GM13977 (cell line): Measurements from ENCODE around the gene TMEM43.

Experiments used
- DNase-seq: peaks from one replicate; pipeline ENCODE4 v3.0.0; 2012; ENCODE audit warnings: low spot score
- in situ Hi-C: fragments of 300-500 bp; cut with MboI; formaldehyde crosslinking; loops from one replicate; pipeline ENCODE4 v1.12.0; 2022; ENCODE audit warnings: low sequenced_read_pairs, low pct_unique_long_range_greater_than_20kb, mixed read lengths, inconsistent platforms; ENCODE audit not compliant: unreplicated experiment
- TF ChIP-seq, protein P1 (sequence below): IDR thresholded peaks from 2 replicates; pipeline ENCODE4 v1.5.1; 2012; ENCODE audit warnings: mild to moderate bottlenecking, control low read depth; ENCODE audit not compliant: insufficient read depth; ENCODE audit errors: extremely low read depth, missing control alignments

The TMEM43 gene

DNA sequence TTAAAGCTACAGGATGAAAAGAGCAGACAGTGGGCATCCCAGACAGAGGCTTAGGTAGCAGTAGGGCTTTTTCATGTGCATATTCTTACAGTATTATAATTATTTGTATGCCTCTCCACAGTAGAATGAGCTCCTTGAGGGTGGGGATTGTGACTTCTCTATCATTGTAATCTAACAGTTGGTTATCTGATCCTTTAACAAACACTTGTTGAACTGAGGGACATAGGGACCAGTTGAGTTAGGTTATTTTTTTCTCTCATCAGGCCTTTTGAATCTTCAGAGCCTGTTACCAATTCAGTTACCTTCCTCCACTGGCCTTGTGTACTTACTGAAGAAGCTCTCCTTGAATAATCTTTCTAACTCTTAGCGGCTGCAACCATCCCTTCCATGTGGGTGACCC is 54.9 kb downstream of the TMEM43 start:
- in situ Hi-C loops = no loop called here
- TF ChIP-seq, protein P1, sequence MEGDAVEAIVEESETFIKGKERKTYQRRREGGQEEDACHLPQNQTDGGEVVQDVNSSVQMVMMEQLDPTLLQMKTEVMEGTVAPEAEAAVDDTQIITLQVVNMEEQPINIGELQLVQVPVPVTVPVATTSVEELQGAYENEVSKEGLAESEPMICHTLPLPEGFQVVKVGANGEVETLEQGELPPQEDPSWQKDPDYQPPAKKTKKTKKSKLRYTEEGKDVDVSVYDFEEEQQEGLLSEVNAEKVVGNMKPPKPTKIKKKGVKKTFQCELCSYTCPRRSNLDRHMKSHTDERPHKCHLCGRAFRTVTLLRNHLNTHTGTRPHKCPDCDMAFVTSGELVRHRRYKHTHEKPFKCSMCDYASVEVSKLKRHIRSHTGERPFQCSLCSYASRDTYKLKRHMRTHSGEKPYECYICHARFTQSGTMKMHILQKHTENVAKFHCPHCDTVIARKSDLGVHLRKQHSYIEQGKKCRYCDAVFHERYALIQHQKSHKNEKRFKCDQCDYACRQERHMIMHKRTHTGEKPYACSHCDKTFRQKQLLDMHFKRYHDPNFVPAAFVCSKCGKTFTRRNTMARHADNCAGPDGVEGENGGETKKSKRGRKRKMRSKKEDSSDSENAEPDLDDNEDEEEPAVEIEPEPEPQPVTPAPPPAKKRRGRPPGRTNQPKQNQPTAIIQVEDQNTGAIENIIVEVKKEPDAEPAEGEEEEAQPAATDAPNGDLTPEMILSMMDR = no peak
- DNase-seq = no peak

DNA sequence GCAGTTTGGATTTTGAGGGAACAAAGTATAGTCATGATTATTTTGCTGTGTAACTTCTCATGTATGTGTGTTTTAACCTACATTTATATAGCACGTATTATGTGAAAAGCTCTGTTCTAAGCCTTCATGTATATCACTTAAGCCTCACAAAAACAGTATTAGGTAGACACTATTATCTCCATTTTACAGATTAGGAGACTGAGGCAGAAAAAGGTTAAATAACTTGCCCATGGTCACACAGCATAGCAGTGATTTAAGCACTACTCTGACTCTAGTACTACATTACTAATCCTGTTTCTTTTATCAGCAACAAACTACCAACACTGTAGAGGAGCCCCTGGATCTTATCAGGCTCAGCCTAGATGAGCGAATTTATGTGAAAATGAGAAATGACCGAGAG is 56.4 kb downstream of the TMEM43 start:
- TF ChIP-seq, protein P1 = no peak
- no peak for DNase-seq
- in situ Hi-C loops = no loop called here

DNA sequence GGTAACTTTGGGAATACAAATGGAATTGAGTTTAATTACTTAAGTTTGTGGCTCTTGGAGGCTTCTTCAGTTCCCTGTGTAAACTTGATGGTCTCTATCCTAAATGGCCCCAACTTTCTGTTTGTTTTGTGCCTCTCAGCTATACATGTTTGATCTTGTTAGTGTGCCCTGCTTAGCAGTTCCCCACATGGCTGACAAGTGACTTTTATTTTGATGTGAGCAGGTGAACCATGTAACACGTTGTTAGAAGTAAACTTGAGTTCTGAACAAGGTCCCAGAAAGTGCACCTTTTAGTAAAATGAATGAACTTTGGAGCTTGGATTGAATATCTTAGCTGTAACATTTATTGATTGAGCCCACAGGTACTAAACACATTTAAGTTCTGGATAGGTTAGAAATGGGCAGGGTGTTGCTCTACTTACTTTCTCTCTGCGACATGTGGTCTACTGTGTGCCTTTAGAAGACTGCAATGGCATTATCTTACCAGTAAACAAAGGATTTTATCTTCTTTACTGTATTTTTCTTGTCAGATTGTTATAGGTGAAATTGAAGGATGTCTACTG is 58.2 kb downstream of the TMEM43 start:
- TF ChIP-seq, protein P1 = no peak
- in situ Hi-C loops = no loop called here

DNA sequence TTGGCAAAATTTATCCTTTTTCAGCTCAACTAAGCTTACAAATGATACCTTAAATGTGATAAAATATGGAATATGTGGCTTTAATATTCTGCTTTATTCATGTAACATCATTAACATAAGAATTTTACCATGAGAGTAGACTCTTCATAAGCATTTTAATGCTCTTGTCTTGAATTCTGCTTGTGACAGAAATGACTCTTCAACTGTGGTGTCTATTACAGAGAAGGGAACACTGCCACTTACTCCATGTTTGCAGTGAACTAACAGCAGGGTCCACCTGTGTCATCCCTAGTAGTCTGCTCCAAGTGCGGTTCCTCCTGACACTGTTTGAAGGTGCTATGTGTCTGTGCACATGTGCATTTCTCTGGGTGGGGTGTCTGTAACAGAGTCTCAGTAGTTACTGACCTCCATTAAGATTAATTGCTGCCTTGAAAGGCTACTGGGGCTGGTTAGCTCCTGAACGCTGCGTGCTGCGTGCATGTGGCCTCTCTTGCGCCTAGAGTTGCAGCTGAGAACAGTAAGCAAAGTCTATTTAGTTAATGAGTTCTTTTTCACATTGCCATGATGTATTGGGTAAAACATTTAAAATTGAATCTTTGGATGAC is 62.1 kb downstream of the TMEM43 start:
- no peak for DNase-seq
- in situ Hi-C loops = no loop called here
- TF ChIP-seq, protein P1 = no peak

More for the DNA sequence above, 58.2 kb downstream of the TMEM43 start:
- DNase-seq = no peak

DNA sequence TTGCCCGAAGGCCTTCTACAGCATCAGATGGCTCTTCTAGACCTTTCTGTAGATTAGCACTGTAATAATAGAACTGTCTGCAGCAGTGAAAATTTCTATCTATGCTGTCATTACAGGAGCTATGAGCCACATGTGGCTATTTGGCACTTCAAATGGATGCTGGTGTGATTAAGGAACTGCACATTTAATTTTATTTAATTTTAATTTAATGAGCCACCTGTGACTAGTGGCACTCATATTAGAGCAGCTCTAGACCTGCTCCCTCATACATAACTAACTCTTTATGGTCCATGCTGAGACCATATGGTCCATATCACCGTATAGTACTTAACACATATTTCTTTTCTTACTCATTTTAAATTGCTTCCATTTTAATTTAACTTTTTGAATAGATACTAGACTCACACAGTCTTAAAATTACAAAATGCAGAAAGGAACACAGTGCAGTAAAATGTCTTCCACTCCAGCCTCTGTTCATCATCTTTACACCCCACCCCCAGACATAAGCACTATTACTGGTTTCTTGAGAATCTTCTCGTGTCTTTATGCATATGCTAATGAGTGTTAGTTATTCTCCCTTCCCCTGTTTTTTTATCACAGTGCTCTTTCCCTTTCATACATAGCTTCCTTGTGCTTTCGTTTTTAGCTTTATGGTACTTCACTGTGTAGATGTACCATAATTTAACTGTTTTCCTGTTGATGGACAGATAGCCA is 63.3 kb downstream of the TMEM43 start:
- TF ChIP-seq, protein P1 = no peak
- in situ Hi-C loops = no loop called here
- DNase-seq = no peak
